Dedifferentiated amniotic fluid mesenchymal stem cell (primary cell): ENCODE results near the gene ESRRG.

Experiments used
- DNase-seq: peaks from one replicate; pipeline ENCODE4 v3.0.0-alpha.2; 2016; ENCODE audit errors: extremely low spot score

The ESRRG gene

DNA sequence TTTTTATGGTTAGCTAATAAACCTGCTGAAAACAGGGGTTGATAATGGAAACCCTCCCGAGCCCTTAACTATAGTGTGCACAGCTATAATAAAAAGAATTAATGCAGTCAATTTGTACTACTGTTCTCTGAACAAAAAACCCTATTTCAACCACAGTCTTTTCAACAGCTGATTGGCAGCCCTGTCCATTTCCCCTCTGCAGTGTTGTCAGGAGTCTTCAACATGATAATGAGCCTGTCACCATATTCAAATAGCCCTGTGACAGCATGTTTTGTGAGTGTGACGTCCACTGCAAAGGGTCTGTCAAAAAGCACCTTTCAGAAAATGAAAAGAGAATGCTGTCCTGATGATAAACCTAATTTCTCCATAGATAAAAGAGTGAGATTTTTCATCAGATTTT lies 92.7 kb downstream of the ESRRG start:
- DNase-seq: no peak

DNA sequence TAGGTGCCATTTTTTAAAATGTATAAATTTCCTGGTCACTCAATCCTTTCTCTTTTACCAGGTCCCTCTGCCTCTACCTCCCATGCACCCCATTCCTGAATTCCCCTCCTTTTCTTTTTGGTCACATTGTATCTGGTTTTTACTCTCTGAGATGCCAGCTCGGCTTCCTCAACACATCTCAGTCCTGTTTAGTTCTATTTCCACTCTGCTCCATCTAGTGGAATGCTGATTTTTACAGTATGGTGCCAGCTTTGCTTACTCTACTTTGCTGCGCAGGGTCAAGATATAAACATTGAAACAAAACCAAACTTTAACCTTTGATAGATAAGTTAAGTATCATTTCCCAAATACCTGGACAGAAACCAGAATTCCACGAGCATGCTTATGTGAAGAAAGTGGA lies 96.0 kb downstream of the ESRRG start:
- DNase-seq: no peak

- DNase-seq: no peak
Measured at GRCh38 chr1:216626394-216627067, 96.7 kb downstream of the ESRRG start.

- DNase-seq: no peak
Measured at GRCh38 chr1:216621536-216621935, 101.7 kb downstream of the ESRRG start.

- DNase-seq: no peak
Measured at GRCh38 chr1:216617081-216617875, 106.0 kb downstream of the ESRRG start.

DNA sequence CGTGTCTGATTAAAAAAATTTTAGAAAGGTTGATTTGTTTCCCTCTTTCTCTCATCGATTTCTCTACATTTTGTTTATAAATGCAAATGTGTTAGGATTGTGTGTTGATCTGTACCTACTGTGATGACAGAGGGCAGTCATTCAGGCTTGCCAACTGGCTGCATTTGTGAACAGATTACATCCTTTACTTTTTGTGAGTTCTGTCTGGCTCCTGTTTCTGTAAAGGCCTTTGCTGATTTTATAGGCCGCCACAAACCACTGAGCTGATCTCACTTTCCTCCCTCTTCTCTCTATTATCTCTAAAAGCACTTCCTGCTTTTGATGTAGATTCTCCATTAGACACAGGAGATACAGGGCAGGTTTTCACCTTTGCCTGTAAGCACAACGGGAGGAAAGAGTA lies 106.8 kb downstream of the ESRRG start:
- no peak for DNase-seq

DNA sequence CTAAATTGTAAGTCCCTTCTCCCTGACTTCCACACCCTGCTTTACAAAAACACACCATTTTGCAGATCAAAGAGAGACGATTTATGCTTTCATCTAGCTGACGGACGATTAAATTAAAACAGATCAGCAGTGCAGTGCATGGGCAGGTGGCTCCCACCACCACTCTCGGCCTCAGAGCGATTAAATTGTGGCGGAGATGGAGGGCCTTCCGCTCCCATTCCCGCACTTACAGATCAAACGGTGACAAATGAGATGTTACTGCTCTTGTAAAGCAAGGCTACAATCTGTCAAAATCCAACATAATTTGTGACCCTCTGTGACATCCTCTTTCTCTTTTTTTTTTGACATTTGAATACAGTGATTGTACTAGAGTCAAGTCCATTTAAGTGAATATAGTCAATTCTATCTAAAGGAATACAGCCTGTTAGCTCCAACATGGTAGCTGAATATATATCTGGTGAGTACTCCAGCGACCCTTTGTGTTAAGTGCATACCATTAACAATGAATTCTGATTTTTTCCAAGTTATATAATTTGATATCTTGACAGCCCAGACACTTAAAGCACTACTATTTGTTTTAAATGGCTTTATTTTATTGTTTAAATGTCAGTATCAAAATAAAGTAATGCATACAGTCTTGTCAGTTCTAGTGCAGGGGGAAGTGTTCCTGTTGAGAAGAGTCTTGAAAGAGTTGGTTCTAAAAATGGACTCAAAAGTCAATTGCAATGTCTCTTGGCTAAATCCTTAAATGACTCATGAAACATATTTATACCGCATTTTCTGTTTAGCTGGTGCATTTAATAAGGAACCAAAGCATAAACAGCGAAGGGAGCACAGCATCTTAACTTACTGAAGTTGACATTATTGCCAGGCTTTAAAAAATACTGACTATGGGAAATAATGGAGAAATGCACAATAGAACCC lies 109.0 kb downstream of the ESRRG start:
- no peak for DNase-seq

GRCh38 chr1:216612291-216612690 lies 110.9 kb downstream of the ESRRG start:
- no peak for DNase-seq

- no peak for DNase-seq
Measured at GRCh38 chr1:216607067-216607697, 116.0 kb downstream of the ESRRG start.

DNA sequence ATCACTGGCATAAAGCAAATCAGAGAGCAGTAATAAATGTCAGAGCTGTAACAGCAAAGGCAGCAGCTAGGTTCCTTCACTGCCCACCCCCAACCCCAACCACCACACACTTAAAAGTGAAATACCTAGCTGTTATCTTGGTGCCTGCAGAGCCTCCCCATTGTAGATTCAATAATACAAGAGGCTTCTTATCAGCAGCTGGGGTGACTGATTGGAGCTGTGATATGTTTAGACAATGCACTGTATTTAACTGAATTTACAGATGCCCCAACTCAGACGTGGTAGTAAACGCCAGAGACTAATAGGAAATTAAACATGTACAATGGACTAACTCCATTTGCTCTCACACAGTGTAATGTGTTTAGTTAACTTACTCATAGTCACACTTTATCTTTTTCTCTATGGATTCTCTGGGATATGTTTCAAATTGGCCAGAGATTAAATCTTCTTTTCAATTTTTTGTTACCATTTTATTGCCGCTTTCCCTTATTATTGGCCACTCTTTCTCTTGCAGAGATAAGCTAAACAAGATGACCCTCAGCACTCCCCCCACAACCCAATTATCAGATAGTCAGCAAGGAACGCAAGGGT lies 117.1 kb downstream of the ESRRG start:
- no peak for DNase-seq

- DNase-seq: no peak
Measured at GRCh38 chr1:216604771-216605170, 118.5 kb downstream of the ESRRG start.

GRCh38 chr1:216600730-216601609 lies 122.3 kb downstream of the ESRRG start:
- peak; percentile 69 for DNase-seq

- DNase-seq: no peak
Measured at GRCh38 chr1:216599851-216600250, 123.4 kb downstream of the ESRRG start.

- no peak for DNase-seq
Measured at GRCh38 chr1:216598448-216598847, 124.8 kb downstream of the ESRRG start.

GRCh38 chr1:216596281-216596862 lies 126.9 kb downstream of the ESRRG start:
- DNase-seq: no peak

DNA sequence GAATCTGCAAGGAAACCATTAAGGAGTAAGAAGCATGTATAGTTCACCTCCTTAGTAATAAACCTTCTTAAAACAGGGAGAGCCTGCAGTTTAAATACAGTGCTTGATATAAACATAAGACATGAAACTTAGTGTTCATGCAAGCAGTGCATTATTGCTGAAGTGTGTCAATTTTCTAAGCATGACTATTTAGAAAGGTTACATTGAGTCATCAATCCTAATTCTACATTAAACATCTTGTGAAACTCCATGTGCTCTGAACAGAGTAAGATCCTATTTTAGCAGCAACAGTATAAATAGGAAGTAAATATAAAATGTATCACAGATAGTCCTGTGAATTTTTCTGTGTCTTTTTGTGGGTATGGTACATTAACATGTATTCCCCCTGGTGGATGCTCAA lies 135.5 kb downstream of the ESRRG start:
- no peak for DNase-seq

- DNase-seq: no peak
Measured at GRCh38 chr1:216582151-216582550, 141.1 kb downstream of the ESRRG start.

GRCh38 chr1:216580538-216581057 lies 142.6 kb downstream of the ESRRG start:
- DNase-seq: no peak

DNA sequence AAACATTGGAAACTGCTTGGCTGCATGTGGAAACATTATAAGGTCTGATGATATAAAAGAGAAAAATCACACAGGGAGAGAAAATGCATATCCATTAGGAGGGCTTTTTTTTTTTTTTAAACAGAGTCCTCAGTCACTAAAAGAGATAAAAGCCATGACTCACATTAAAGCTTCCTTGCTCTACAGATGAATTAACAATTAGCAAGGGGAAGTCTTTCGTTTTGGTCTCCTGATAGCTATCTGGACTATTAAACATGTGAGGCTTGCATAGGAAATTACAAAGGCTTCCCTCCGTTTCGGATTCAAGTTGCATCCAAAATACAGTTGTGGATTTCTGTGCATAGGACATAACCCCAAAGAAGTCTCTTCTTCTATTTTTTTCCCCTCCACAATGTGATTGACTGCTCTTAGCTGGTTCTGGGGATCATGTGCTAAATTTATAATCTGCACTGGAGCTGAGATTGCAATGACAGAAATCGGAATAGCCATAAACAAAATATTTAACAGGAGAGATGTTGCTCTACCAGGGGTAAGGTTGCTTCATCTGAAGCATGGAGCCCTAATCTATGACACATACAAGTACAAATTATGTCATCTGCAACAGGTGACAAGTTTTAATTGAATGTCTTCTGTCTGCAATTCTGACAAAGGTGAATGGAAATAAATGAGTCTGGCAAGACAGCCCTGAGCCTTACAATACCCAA lies 146.8 kb downstream of the ESRRG start:
- no peak for DNase-seq
